ENCODE measurements around the gene ACADSB. TPM values are rescaled to one million over a fixed set of nuclear protein-coding genes. Genes with fewer than 3 reads are reported as not detected.

Gene ACADSB
- total and polyA plus RNA-seq, 8 donors, result 17.9 to 61.8 (median 22.9) TPM

DNA sequence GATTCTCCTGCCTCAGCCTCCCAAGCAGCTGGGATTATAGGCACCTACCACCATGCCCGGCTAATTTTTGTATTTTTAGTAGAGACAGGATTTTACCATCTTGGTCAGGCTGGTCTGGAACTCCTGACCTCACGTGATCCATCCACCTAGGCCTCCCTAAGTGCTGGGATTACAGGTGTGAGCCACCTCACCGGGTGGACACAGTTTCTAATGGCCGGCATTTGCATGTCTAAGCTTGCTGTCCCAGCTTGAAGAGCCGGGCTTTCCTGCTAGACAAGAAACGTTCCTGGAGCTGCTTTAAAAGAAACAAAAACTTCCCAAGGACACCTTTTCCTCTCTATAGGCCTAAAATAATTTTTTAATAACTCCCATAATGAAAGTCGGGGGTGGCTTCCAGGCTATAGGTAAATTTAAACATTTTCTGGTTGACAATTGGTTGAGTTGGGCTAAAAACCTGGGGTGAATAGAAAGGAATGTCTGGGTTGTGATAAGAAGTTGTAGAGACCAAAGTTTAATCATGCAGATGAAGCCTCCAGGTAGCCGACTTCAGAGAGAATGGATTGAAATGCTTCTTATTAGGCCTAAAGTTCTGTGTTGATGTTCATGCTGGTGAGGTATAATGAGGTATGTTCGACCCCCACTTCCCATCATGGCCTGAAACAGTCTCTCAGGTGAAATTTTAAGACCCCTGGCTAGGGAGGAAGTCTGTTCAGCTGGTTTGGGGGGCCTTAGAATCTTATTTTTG lies 8.8 kb downstream of the ACADSB start:
- no peaks in the 10 kb centered on the region for H3K36me3 ChIP-seq
- intact Hi-C loops (cut with DNase I), result no loop called here
- peak in 1 of 4 donors; percentile 11 for DNase-seq
- TF ChIP-seq CTCF (IDR thresholded peaks at IDR 0.05), result no peak
- no peak overlapping the region for H3K27ac ChIP-seq
- H3K9me3 ChIP-seq, result no peaks in the 10 kb centered on the region
- ATAC-seq, result no peak
- H3K4me3 ChIP-seq, result no peak overlapping the region
- no peaks in the 10 kb centered on the region for H3K4me1 ChIP-seq
- H3K27me3 ChIP-seq, result no peaks in the 10 kb centered on the region

DNA sequence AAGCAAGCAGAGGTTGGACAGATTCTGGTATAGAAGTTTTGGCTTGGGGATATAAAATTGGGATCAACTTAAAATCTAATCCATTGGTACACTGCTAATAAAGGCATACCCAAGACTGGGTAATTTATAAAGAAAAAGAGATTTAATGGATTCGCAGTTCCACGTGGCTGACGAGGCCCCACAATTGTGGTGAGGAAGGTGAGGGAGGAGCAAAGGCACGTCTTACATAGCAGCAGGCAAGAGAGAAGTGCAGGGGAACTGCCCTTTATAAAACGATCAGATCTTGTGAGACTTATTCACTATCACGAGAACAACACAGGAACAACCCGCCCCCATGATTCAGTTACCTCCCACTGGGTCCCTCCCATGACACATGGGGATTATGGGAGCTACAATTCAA lies 9.7 kb downstream of the ACADSB start:
- ATAC-seq (no peak), DNase-seq (no peak)
- H3K9me3 ChIP-seq, result no peaks in the 10 kb centered on the region
- no peak overlapping the region for H3K27ac ChIP-seq
- no peaks in the 10 kb centered on the region for H3K27me3 ChIP-seq
- TF ChIP-seq CTCF (IDR thresholded peaks at IDR 0.05), result no peak
- H3K4me1 ChIP-seq, result no peaks in the 10 kb centered on the region
- no peak overlapping the region for H3K4me3 ChIP-seq
- intact Hi-C loops (cut with DNase I), result no loop called here
- no peaks in the 10 kb centered on the region for H3K36me3 ChIP-seq

DNA sequence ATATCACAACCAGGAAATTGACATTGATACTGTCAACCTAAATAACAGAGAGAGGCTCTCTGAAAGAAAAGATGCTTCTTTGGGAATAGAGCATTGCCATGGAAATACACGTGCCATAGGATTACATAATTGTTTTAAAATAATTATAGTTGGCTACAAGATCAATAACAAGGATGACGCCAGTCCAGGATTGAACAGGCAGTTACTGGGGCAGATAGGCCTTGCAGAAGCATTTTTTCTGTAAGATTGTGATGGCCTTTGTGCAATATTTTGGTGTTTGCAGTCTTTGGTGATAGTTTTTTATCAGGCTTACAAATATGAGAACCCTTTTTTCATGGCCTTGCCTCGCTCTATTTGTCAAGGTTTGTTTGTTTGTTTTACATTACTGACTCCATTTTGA lies 10.5 kb downstream of the ACADSB start:
- no peaks in the 10 kb centered on the region for H3K4me1 ChIP-seq
- ATAC-seq, result no peak
- H3K27me3 ChIP-seq, result no peaks in the 10 kb centered on the region
- H3K4me3 ChIP-seq, result no peak overlapping the region
- no peak for TF ChIP-seq CTCF (IDR thresholded peaks at IDR 0.05)
- DNase-seq, result no peak
- H3K9me3 ChIP-seq, result no peaks in the 10 kb centered on the region
- intact Hi-C loops (cut with DNase I), result no loop called here
- H3K27ac ChIP-seq, result no peak overlapping the region
- no peaks in the 10 kb centered on the region for H3K36me3 ChIP-seq

GRCh38 chr10:123019941-123020703 lies 11.3 kb downstream of the ACADSB start:
- H3K9me3 ChIP-seq, result no peaks in the 10 kb centered on the region
- no peak for DNase-seq
- no peaks in the 10 kb centered on the region for H3K4me1 ChIP-seq
- H3K27me3 ChIP-seq, result no peaks in the 10 kb centered on the region
- intact Hi-C loops (cut with DNase I), result no loop called here
- no peaks in the 10 kb centered on the region for H3K36me3 ChIP-seq
- H3K4me3 ChIP-seq, result no peak overlapping the region
- no peak for ATAC-seq
- H3K27ac ChIP-seq, result no peak overlapping the region
- no peak for TF ChIP-seq CTCF (IDR thresholded peaks at IDR 0.05)

GRCh38 chr10:123021517-123021916 lies 12.7 kb downstream of the ACADSB start:
- Histone ChIP-seq H3K36me3 (no peaks in the 10 kb centered on the region), H3K4me1 (no peaks in the 10 kb centered on the region), H3K9me3 (no peaks in the 10 kb centered on the region), H3K27me3 (no peaks in the 10 kb centered on the region), H3K27ac (no peak overlapping the region), H3K4me3 (no peak overlapping the region)
- peak; percentile 47 for ATAC-seq
- no peak for TF ChIP-seq CTCF (IDR thresholded peaks at IDR 0.05)
- intact Hi-C loops (cut with DNase I), result no loop called here
- DNase-seq, result no peak
